Loucy (cell line): ENCODE results near the gene YEATS4.

Experiments
- H2AFZ ChIP-seq: fragments of 200-600 bp; sonication (generic); 2 replicates; pipeline ENCODE4 v1.6.0; 2016; ENCODE audit warnings: antibody characterized with exemption, mild to moderate bottlenecking, low read length, moderate library complexity
- H3F3A ChIP-seq: fragments of 200-600 bp; 2 replicates; pipeline ENCODE4 v1.6.0; 2016; ENCODE audit warnings: antibody characterized with exemption, low read depth, mild to moderate bottlenecking
- H3K27me3 ChIP-seq: fragments of 200-600 bp; sonication (generic); 2 replicates; pipeline ENCODE4 v1.6.1; 2014; ENCODE audit warnings: low read length, mild to moderate bottlenecking; ENCODE audit not compliant: insufficient read depth, poor library complexity, severe bottlenecking
- H3K36me3 ChIP-seq: fragments of 200-600 bp; sonication (generic); 2 replicates; pipeline ENCODE4 v1.6.1; 2016; ENCODE audit warnings: low read length; ENCODE audit not compliant: insufficient read depth
- H3K4me1 ChIP-seq: fragments of 200-600 bp; sonication (generic); 2 replicates; pipeline ENCODE4 v1.5.1; 2014; ENCODE audit warnings: low read length, mild to moderate bottlenecking; ENCODE audit not compliant: insufficient read depth, poor library complexity, severe bottlenecking
- H3K4me2 ChIP-seq: fragments of 200-600 bp; sonication (generic); 2 replicates; pipeline ENCODE4 v1.6.0; 2014; ENCODE audit warnings: antibody characterized with exemption, low read length, low read depth, mild to moderate bottlenecking; ENCODE audit not compliant: poor library complexity, severe bottlenecking
- H3K4me3 ChIP-seq: fragments of 200-600 bp; sonication (generic); 2 replicates; pipeline ENCODE4 v1.5.1; 2014; ENCODE audit warnings: low read length, mild to moderate bottlenecking, mixed read lengths; ENCODE audit not compliant: poor library complexity, severe bottlenecking
- H3K79me2 ChIP-seq: fragments of 200-600 bp; sonication (generic); 2 replicates; pipeline ENCODE4 v1.6.1; 2014; ENCODE audit warnings: low read length; ENCODE audit not compliant: insufficient read depth
- H3K9ac ChIP-seq: fragments of 200-600 bp; sonication (generic); 2 replicates; pipeline ENCODE4 v1.6.0; 2014; ENCODE audit warnings: mild to moderate bottlenecking, low read depth, low read length, moderate library complexity; ENCODE audit not compliant: poor library complexity, severe bottlenecking
- H3K9me2 ChIP-seq: fragments of 200-600 bp; sonication (generic); replicated peaks from 2 replicates; pipeline ENCODE4 v1.6.1; 2016; ENCODE audit warnings: low read depth, low read length, mixed read lengths
- H3K9me3 ChIP-seq: fragments of 200-600 bp; sonication (generic); 2 replicates; pipeline ENCODE4 v1.6.1; 2014; ENCODE audit warnings: mild to moderate bottlenecking, antibody characterized with exemption, low read length, low read depth; ENCODE audit not compliant: insufficient read depth
- H4K20me1 ChIP-seq: fragments of 200-600 bp; sonication (generic); 2 replicates; pipeline ENCODE4 v1.6.0; 2014; ENCODE audit warnings: antibody characterized with exemption, low read length, mild to moderate bottlenecking; ENCODE audit not compliant: insufficient read depth, poor library complexity, severe bottlenecking
- CTCF ChIP-seq: fragments of 200-600 bp; sonication (generic); conservative IDR thresholded peaks from 2 replicates; pipeline ENCODE4 v1.5.1; 2014; ENCODE audit warnings: mild to moderate bottlenecking, antibody characterized with exemption, low read length
- EZH2phosphoT487 ChIP-seq: fragments of 200-600 bp; IDR thresholded peaks from 2 replicates; pipeline ENCODE4 v1.6.1; 2018; ENCODE audit warnings: antibody characterized with exemption, mild to moderate bottlenecking, moderate library complexity, borderline replicate concordance

YEATS4 gene

DNA sequence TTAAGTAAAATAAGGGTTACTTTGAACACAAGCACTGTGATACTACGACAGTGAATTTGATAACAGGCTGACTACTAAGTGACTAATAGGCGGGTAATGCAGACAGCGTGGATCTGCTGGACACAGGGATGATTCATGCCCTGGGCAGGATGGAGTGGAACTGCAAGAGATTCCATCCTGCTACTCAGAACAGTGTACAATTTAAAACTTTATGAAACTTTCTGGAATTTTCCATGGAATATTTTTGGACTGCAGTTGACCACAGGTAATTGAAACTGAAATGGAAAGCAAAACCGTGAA lies 46.0 kb downstream of the YEATS4 start:
- Histone ChIP-seq H3K9me2 (no peaks in the 10 kb centered on the region), H3K4me2 (no peak overlapping the region), H2AFZ (no peak overlapping the region), H3K4me1 (no peaks in the 10 kb centered on the region), H4K20me1 (no peaks in the 10 kb centered on the region), H3K79me2 (no peaks in the 10 kb centered on the region), H3F3A (no peaks in the 10 kb centered on the region), H3K27me3 (no peaks in the 10 kb centered on the region), H3K36me3 (peaks cover 4% of the 10 kb centered on the region; the same call in 1 of the 2 replicates), H3K9ac (no peak overlapping the region), H3K9me3 (no peaks in the 10 kb centered on the region), H3K4me3 (no peak overlapping the region)
- TF ChIP-seq CTCF (no peak), EZH2phosphoT487 (no peak)

DNA sequence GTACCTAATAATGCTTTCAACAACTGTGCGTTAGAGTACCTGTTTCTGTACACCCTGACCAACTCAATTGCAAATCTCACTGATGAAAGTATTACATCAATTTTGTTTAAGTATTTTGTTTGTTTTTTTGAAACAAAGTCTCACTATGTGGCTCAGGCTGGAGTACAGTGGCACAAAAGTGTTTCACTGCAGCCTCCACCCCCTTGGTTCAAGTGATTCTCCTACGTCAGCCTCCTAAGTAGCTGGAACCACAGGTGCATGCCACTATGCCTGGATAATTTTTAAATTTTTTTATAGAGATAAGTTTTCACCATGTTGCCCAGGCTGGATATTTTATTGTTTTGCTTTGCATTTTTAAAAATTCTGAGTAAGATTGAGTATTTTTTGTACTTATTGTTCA lies 46.7 kb downstream of the YEATS4 start:
- Histone ChIP-seq H3K9me2 (no peaks in the 10 kb centered on the region), H3K27me3 (no peaks in the 10 kb centered on the region), H3K9ac (no peak overlapping the region), H2AFZ (no peak overlapping the region), H3F3A (no peaks in the 10 kb centered on the region), H3K4me3 (no peak overlapping the region), H3K36me3 (peaks cover 4% of the 10 kb centered on the region; the same call in 1 of the 2 replicates), H4K20me1 (no peaks in the 10 kb centered on the region), H3K9me3 (no peaks in the 10 kb centered on the region), H3K4me1 (no peaks in the 10 kb centered on the region), H3K4me2 (no peak overlapping the region), H3K79me2 (no peaks in the 10 kb centered on the region)
- TF ChIP-seq EZH2phosphoT487 (no peak), CTCF (no peak)

DNA sequence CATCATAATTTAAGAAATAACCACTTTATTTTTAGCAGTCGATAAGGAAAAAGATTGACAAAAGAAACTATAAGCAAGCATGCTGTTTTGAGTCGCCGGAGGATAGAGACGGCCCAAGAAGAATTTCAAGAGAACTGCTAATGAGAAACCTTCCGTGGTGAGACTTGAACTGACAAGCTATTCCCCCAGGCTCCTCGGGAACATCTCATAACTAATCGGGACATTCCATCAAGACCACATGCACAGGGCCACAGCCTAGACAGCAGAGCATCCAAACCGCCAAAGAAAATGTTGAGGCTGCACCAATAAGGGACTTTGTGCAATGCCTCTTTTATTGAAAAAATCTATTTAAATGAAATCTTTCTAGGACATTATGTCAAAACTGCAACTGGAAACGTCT lies 51.0 kb downstream of the YEATS4 start:
- H3K79me2 ChIP-seq: no peaks in the 10 kb centered on the region
- no peaks in the 10 kb centered on the region for H3K9me2 ChIP-seq
- H3K9ac ChIP-seq: no peak overlapping the region
- no peaks in the 10 kb centered on the region for H3K4me1 ChIP-seq
- H2AFZ ChIP-seq: no peak overlapping the region
- H3K9me3 ChIP-seq: no peaks in the 10 kb centered on the region
- no peaks in the 10 kb centered on the region for H4K20me1 ChIP-seq
- H3F3A ChIP-seq: no peaks in the 10 kb centered on the region
- H3K4me2 ChIP-seq: no peak overlapping the region
- H3K4me3 ChIP-seq: no peak overlapping the region
- no peaks in the 10 kb centered on the region for H3K27me3 ChIP-seq
- peaks cover 4% of the 10 kb centered on the region; the same call in 1 of the 2 replicates for H3K36me3 ChIP-seq
- no peak for TF ChIP-seq CTCF
- no peak for TF ChIP-seq EZH2phosphoT487
